ENCODE data around the gene GRIK2.

GRIK2 gene

GRCh38 chr6:101413773-101414172 is 20.3 kb downstream of the GRIK2 start:
- TF ChIP-seq CTCF (conservative IDR thresholded peaks at IDR 0.05; ENCODE audit: low read depth, low read length) = no peak
- DNase-seq (ENCODE audit: low read depth) = no peak
- H3K4me3 ChIP-seq (ENCODE audit: low read length) = no peak overlapping the region

GRCh38 chr6:101417900-101418299 is 24.4 kb downstream of the GRIK2 start:
- DNase-seq (ENCODE audit: low read depth) = no peak
- TF ChIP-seq CTCF (conservative IDR thresholded peaks at IDR 0.05; ENCODE audit: low read depth, low read length) = no peak
- no peak overlapping the region for H3K4me3 ChIP-seq (ENCODE audit: low read length)

GRCh38 chr6:101422251-101422650 is 28.7 kb downstream of the GRIK2 start:
- H3K4me3 ChIP-seq (ENCODE audit: low read length) = no peak overlapping the region
- DNase-seq (ENCODE audit: low read depth) = no peak
- TF ChIP-seq CTCF (conservative IDR thresholded peaks at IDR 0.05; ENCODE audit: low read depth, low read length) = no peak

- no peak for TF ChIP-seq CTCF (conservative IDR thresholded peaks at IDR 0.05; ENCODE audit: low read depth, low read length)
- DNase-seq (ENCODE audit: low read depth) = no peak
- no peak overlapping the region for H3K4me3 ChIP-seq (ENCODE audit: low read length)
Observed at GRCh38 chr6:101422811-101423210, 29.3 kb downstream of the GRIK2 start.

GRCh38 chr6:101429270-101429669 is 35.8 kb downstream of the GRIK2 start:
- no peak for TF ChIP-seq CTCF (conservative IDR thresholded peaks at IDR 0.05; ENCODE audit: low read depth, low read length)
- no peak for DNase-seq (ENCODE audit: low read depth)

GRCh38 chr6:101429845-101430244 is 36.3 kb downstream of the GRIK2 start:
- no peak for TF ChIP-seq CTCF (conservative IDR thresholded peaks at IDR 0.05; ENCODE audit: low read depth, low read length)
- no peak for DNase-seq (ENCODE audit: low read depth)
- H3K4me3 ChIP-seq (ENCODE audit: low read length) = no peak overlapping the region

More at GRCh38 chr6:101429270-101429669, 35.8 kb downstream of the GRIK2 start:
- no peak overlapping the region for H3K4me3 ChIP-seq (ENCODE audit: low read length)

- TF ChIP-seq CTCF (conservative IDR thresholded peaks at IDR 0.05; ENCODE audit: low read depth, low read length) = no peak
Observed at GRCh38 chr6:101433141-101433540, 39.6 kb downstream of the GRIK2 start.

More at GRCh38 chr6:101433141-101433540, 39.6 kb downstream of the GRIK2 start:
- DNase-seq (ENCODE audit: low read depth) = no peak
- H3K4me3 ChIP-seq (ENCODE audit: low read length) = no peak overlapping the region
